Smooth muscle cell of bladder (primary cell): ENCODE results near the gene TIGD1. TPM values are rescaled to one million over a fixed set of nuclear protein-coding genes. Genes with fewer than 3 reads are reported as not detected.

Source experiments
- total RNA-seq: library from RNA; depleted of rRNA; stranded (reverse); fragments of >200 nt; gene quantifications from 2 replicates; pipeline ENCODE4 v1.2.3, GENCODE V29; 2014

The TIGD1 gene
- total RNA-seq, result 1.1 and 1.8 TPM in 2 replicates

GRCh38 chr2:232550354-232551249, at the start of gene TIGD1, which contains the start of gene EIF4E2:
Gene TIGD1 (minus strand): TSS chr2:232550557. CDS start chr2:232549882, 675 bp downstream.
Gene EIF4E2 (plus strand): TSS chr2:232550689. CDS start chr2:232550725, 36 bp downstream.

GRCh38 chr2:232539298-232540231, 10.8 kb downstream of the TIGD1 start, which contains the start of gene CHRNG:
Gene CHRNG (plus strand): TSS chr2:232539692. CDS start chr2:232539748, 56 bp downstream.

DNA sequence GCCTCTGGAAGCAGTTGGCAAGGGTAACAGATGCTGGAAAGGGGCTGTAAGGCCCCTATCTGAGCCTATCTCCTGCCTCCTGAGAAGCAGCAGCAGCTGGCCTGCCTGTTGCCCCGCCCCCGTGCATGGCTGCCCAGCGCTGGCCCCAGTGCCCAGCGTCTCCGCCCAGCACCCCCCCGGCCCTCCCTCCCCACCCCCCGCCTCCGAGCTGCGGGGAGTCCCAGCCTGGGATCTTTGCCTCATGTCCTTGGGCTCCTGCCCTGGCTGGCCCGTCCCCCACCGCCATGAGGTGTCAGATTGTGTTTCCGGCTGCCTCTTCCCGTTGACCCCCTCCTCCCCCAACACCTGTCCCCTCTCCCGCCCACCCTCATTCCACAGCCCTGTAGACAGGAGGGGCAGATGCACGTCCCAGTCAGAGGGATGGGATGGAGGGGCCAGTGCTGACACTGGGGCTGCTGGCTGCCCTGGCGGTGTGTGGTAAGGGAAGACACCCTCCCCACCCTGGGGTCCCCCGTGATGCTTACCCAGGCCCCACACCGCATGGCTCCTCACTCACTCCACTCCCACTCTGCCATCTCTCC, 24.5 kb downstream of the TIGD1 start, which contains the start of gene CHRND:
CHRND (plus strand) TSS at position 370 of the 581 bp plus-strand sequence; CDS start at position 426, 56 bp downstream.

DNA sequence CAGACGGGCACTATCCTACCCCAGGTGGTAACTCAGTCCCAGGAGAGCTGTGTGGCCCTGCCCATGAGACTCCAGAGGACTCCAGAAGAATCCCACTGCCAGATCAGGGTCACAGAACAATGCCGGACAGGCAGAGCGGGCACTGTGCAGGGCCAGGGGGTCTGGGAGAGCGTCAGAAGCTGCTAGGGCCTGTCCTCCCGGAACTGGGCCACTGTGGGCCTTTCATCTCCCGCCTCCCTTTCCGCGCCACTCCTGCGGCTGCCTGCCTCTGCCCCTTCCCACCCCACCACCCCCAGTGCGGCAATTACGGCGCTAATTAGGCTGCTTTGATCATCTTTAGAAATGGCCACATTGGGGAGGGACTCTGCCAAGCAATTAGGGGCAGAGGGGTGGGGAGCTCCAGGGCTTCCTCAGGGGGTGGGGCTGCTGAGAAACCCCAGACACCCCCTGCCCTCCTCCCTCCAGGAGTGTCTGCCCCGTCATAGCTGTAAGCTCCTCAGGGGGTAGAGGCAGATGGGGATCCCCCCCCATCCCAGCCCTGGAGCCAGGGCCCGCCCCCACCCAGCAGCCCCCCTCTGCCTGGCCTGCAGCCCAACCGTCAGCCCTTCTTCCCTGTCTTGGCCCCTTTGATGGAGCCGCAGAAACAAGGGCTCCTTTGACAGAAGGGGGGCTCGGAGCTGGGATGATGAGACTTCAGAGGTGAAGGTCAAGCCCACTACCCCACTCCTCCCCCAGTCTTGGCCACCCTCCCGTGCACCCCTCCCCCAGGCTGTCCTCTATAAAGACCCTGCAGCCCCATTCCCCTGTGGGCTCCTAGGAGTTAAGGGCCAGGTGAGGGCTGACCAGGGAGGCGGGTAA, 30.5 kb downstream of the TIGD1 start, which contains the start of gene PRSS56:
PRSS56 (plus strand) TSS at position 808 of the 858 bp plus-strand sequence. CDS start 211 bp downstream, outside the sequence.

Other genes with a start within 250 kb of the TIGD1 start
- not detected in 2 replicates for gene ALPP, start 171.8 kb downstream of the TIGD1 start, total RNA-seq
- gene ALPG, start 143.7 kb downstream of the TIGD1 start, total RNA-seq, result not detected in 2 replicates
- not detected in 2 replicates for gene ALPI, start 94.4 kb downstream of the TIGD1 start, total RNA-seq
- not detected in 2 replicates for gene ECEL1, start 62.7 kb downstream of the TIGD1 start, total RNA-seq
- not detected in 2 replicates for gene PRSS56, start 30.2 kb downstream of the TIGD1 start, total RNA-seq
- gene CHRND, start 24.4 kb downstream of the TIGD1 start, total RNA-seq, result not detected in 2 replicates
- not detected in 2 replicates for gene CHRNG, start 10.9 kb downstream of the TIGD1 start, total RNA-seq
- 101 and 137 TPM in 2 replicates for gene EIF4E2, start 132 bp upstream of the TIGD1 start, total RNA-seq
- not detected in 2 replicates for gene EFHD1, start 83.0 kb upstream of the TIGD1 start, total RNA-seq
- gene GIGYF2, start 146.8 kb upstream of the TIGD1 start, total RNA-seq, result 43.9 and 55.8 TPM in 2 replicates
- not detected in 2 replicates for gene KCNJ13, start 226.0 kb upstream of the TIGD1 start, total RNA-seq